Measurements from ENCODE around the gene CLSTN2. TPM values are rescaled to one million over a fixed set of nuclear protein-coding genes. Genes with fewer than 3 reads are reported as not detected.

Gene CLSTN2
- total and polyA plus RNA-seq, 2 of the 4 experiments (the other 2 are of a cell fraction): under 0.01 to 0.07 TPM

DNA sequence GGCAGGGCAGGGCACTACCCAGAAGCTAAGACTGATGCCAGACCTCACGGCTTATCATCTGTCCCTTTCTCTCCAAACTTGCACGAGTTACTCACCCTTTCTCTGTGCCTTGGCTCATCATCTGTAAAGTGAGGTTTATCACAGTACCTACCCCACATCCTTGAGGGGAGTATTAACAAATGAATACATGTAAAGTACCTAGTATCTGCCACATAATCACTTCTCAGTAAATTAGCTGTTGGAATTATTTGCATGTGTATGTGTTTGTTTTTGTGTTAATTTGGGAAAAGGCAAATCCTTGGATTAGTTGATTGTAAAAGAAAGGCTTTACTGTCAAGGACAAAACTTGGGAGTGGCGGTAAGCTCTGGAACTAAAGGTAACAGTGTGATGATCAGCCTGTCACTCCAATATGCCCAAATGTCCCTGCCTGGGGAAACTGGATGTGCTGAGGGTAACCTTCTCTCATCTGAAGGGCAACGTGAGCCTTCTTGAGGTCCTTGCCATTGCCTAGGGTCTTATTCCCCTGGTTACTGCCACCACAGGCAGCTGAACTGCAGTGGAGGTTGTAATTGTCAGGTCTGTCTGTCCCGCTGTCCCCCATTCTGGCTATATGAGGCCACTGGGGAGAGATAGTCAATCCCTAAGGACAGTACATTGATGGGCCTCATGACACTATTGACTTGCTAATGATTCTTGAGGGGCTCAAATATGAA is 269.4 kb downstream of the CLSTN2 start:
- dilution Hi-C loops (cut with HindIII; ENCODE audit: low sequenced_read_pairs, unreplicated experiment): no loop called here
- no peaks in the 10 kb centered on the region; the same call in 1 of the 2 replicates for H3K9me1 ChIP-seq (ENCODE audit: insufficient read depth, low read length)

More for the DNA sequence above, 269.4 kb downstream of the CLSTN2 start:
- POLR2A ChIA-PET (ENCODE audit: unreplicated experiment): no interaction called here
- Histone ChIP-seq H3K4me2 (ENCODE audit: low read depth, low read length) (no peak overlapping the region), H3K18ac (ENCODE audit: low read depth, low read length) (no peak overlapping the region), H3K4ac (ENCODE audit: low read depth, low read length) (no peak overlapping the region), H2AFZ (replicated peaks; ENCODE audit: low read length, poor library complexity) (no peak overlapping the region), H3K14ac (replicated peaks; ENCODE audit: low read depth, low read length) (no peak overlapping the region), H3K9me3 (ENCODE audit: control insufficient read depth, insufficient read depth, low read length) (peaks cover 2% of the 10 kb centered on the region; the same call in 1 of the 2 replicates), H3K4me1 (ENCODE audit: control insufficient read depth, insufficient read depth, low read length) (no peaks in the 10 kb centered on the region), H3K56ac (ENCODE audit: extremely low read depth, insufficient read depth, low read length) (no peak overlapping the region), H3K4me3 (ENCODE audit: insufficient read depth, low read depth, low read length) (no peak overlapping the region), H3K27me3 (ENCODE audit: control insufficient read depth, insufficient read depth, low read length) (no peaks in the 10 kb centered on the region), H4K8ac (ENCODE audit: low read depth in 2 of 2, low read length in 2 of 2) (no peak overlapping the region), H2BK15ac (ENCODE audit: low read depth, low read length) (no peak overlapping the region), H4K20me1 (ENCODE audit: insufficient read depth, low read length) (no peaks in the 10 kb centered on the region), H2AK9ac (replicated peaks; ENCODE audit: low read depth, low read length, poor library complexity) (no peak overlapping the region), H3K23ac (ENCODE audit: low read depth, low read length) (no peak overlapping the region), H2BK120ac (ENCODE audit: low read depth, low read length) (no peak overlapping the region), H4K91ac (ENCODE audit: insufficient read depth, low read depth, low read length) (no peak overlapping the region), H3K27ac (ENCODE audit: insufficient read depth, low read length) (no peak overlapping the region), H3K79me1 (ENCODE audit: low read depth in 1 of 2, low read length in 2 of 2) (no peaks in the 10 kb centered on the region), H2AK5ac (ENCODE audit: low read depth, low read length) (no peak overlapping the region), H4K5ac (ENCODE audit: low read depth, low read length) (no peak overlapping the region), H2BK5ac (ENCODE audit: low read depth, low read length, poor library complexity, severe bottlenecking) (no peak overlapping the region), H3K36me3 (ENCODE audit: control insufficient read depth, insufficient read depth, low read length) (no peaks in the 10 kb centered on the region), H3K9ac (ENCODE audit: low read depth, low read length) (no peak overlapping the region), H2BK20ac (ENCODE audit: low read depth, low read length) (no peak overlapping the region)
- no TSS peak for BruUV-seq (replicated peaks)
- CTCF ChIA-PET: no interaction called here
- WGBS, 2 experiments (ENCODE audit: extremely low coverage in 2 of 2, insufficient read length in 1 of 2): 0% methylated on average over 1 of the region's 5 CpGs; no CpG with 5 or more reads in 1 of the 2 experiments
- intact Hi-C loops (cut with micrococcal nuclease) (no loop called here), in situ Hi-C loops (cut with MboI; ENCODE audit: low sequenced_read_pairs) (no loop called here)
- TF ChIP-seq MXI1 (IDR thresholded peaks at IDR 0.05; ENCODE audit: borderline replicate concordance, low read depth, low read length) (no peak), POLR2A (IDR thresholded peaks at IDR 0.05; ENCODE audit: low read depth, low read length) (no peak), BHLHE40 (IDR thresholded peaks at IDR 0.05; ENCODE audit: low read depth, low read length) (no peak)
- TF ChIP-seq, protein P1, sequence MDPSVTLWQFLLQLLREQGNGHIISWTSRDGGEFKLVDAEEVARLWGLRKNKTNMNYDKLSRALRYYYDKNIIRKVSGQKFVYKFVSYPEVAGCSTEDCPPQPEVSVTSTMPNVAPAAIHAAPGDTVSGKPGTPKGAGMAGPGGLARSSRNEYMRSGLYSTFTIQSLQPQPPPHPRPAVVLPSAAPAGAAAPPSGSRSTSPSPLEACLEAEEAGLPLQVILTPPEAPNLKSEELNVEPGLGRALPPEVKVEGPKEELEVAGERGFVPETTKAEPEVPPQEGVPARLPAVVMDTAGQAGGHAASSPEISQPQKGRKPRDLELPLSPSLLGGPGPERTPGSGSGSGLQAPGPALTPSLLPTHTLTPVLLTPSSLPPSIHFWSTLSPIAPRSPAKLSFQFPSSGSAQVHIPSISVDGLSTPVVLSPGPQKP (IDR thresholded peaks at IDR 0.05; ENCODE audit: borderline replicate concordance, low read depth, low read length): no peak
- DNase-seq (no peak), ATAC-seq (ENCODE audit: low read depth) (no peak)

Measured in IMR-90 (cell line).